Measurements from ENCODE around the gene ZBTB47.
A peak's percentile ranks its signal among the peaks of the same experiment; 100 is the strongest.

Gene ZBTB47

DNA sequence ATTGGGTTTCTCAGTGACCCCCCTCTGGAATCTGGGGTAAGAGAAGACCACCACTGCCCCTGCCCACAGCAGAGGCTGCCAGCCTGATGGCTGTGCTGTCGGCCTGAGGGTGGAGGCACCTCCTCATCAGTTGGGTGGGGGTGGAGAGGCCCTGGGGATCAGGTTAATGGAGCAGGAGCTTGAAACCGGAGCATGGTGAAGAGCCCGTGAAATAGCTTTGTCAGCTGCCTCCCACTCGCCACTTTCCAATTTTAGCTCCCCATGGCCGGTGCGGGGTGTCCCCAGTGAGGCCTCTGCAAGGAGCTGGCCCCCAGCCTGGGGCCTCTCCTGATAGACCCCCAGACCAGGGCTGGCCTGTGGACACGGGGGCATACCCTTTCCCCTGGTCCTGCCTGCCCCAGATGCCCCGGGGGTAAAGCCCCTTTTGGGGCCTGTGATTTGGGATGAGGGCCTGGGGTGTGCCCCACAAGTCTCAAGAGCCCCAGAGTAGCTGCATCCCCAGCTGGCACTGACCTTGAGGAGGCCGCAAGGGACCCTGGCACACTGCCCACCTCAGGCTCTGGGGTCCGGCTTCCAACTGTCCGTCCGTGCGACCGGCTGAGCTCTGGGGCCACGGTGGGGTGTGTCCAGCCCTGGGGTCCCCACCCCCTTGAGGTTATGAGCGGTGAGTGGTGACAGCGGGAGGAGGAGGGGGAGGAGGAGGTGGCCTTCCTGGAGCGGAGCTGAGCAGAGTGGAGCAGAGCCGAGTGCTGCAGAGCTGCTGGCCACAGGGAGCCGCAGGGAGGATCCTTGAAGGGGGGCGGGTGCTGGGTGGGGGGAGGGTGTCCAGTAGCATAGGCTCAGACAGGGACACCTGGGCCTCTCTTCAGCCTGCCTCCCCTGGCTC is 48.8 kb downstream of the ZBTB47 start, which contains the start of gene HHATL:
TSS of gene HHATL (minus strand) at position 733 of the 886 bp plus-strand sequence. CDS start 1,972 bp downstream, outside the sequence.
- H3K27me3 ChIP-seq (ENCODE audit: control insufficient read depth in 3 of 3, insufficient read depth in 3 of 3, low read depth in 1 of 3, low read length in 3 of 3): peaks cover 0 to 45% (median 0%) of the 10 kb centered on the region in 3 experiments
- peak within 1 kb of the TSS; percentile 71 for H3K23ac ChIP-seq (ENCODE audit: low read depth, low read length, poor library complexity)
- no peak within 1 kb of the TSS for H3K4ac ChIP-seq (ENCODE audit: low read length)
- H2BK15ac ChIP-seq (ENCODE audit: low read length): no peak within 1 kb of the TSS
- no peak within 1 kb of the TSS for H3K4me2 ChIP-seq (ENCODE audit: insufficient read depth, low read length, poor library complexity, severe bottlenecking)
- H3K36me3 ChIP-seq (replicated peaks in 1 of 2; ENCODE audit: control insufficient read depth in 2 of 2, insufficient read depth in 2 of 2, low read length in 2 of 2): no peaks in the 10 kb centered on the region
- H3K4me3 ChIP-seq (ENCODE audit: low read length in 2 of 2): peak within 1 kb of the TSS in 1 of 2 donors; percentile 2
- no CpG with 5 or more reads among the region's 21 CpGs for WGBS, 2 donors (ENCODE audit: extremely low coverage in 2 of 2, insufficient read length in 2 of 2, insufficient replicate concordance in 1 of 2)
- H3K4me1 ChIP-seq (ENCODE audit: control insufficient read depth in 2 of 2, insufficient read depth in 1 of 2, low read depth in 1 of 2, low read length in 2 of 2): peaks cover 0 to 4% of the 10 kb centered on the region in 2 donors
- H3K79me1 ChIP-seq (ENCODE audit: low read depth, low read length): peaks cover 1% of the 10 kb centered on the region
- H2BK5ac ChIP-seq (ENCODE audit: low read length): peak within 1 kb of the TSS; percentile 14
- no peak within 1 kb of the TSS for H3K14ac ChIP-seq (ENCODE audit: low read length)
- H3K18ac ChIP-seq (ENCODE audit: low read length): peak within 1 kb of the TSS; percentile 13
- H2AFZ ChIP-seq (ENCODE audit: low read length): no peak within 1 kb of the TSS
- no peak within 1 kb of the TSS for H4K8ac ChIP-seq (ENCODE audit: low read depth, low read length)
- H3K27ac ChIP-seq (replicated peaks; ENCODE audit: low read length): no peak within 1 kb of the TSS
- H3K9ac ChIP-seq (ENCODE audit: low read depth, low read length, poor library complexity): peak within 1 kb of the TSS; percentile 38
- no peak within 1 kb of the TSS for H2BK120ac ChIP-seq (ENCODE audit: low read depth, low read length)
- H3K9me3 ChIP-seq (replicated peaks in 1 of 2; ENCODE audit: control insufficient read depth in 2 of 2, insufficient read depth in 1 of 2, low read depth in 1 of 2, low read length in 2 of 2): no peaks in the 10 kb centered on the region
- no peak for DNase-seq (ENCODE audit: low spot score)
- H2BK12ac ChIP-seq (ENCODE audit: low read length): no peak within 1 kb of the TSS
- H4K91ac ChIP-seq (ENCODE audit: low read depth, low read length, poor library complexity): no peak within 1 kb of the TSS
- no peak within 1 kb of the TSS for H2AK5ac ChIP-seq (ENCODE audit: low read depth, low read length)

DNA sequence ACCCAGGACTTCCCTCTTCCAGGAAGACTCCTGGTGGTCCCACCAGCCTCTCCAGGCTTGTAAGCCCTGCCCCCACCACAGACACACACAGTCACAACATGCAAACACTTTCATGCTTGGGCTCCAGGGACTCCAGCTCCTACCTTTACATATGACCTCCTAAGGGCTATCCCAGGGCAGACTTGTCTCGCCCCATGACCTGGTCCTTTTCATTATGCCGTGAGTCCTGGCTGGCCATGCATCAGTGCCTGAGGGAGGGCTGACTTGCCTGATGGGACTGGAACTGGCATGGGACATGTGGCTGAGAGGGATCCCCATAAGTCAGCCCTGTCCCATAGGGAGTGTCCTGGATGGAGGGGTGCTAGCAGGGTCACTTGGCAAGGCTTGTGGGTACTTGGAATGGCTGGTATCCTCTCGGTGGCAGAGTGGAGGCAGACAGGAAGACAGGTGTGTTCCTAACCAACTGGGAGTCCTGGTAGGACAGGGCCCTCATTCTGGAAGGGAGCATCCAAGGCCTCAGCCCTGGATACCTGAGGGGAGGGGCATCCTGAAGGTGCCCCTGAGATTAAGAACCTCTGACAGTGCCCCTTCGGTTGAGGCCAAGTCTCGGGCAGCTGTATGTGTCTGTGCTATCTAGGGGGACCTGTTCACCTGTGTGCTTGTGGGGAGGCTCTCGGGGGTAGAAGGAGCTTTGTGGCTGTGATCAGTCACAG is 49.6 kb downstream of the ZBTB47 start:
- no peak overlapping the region for H3K14ac ChIP-seq (ENCODE audit: low read length)
- no CpG with 5 or more reads among the region's 6 CpGs for WGBS, 2 donors (ENCODE audit: extremely low coverage in 2 of 2, insufficient read length in 2 of 2, insufficient replicate concordance in 1 of 2)

GRCh38 chr3:42703695-42704025 is 50.2 kb downstream of the ZBTB47 start:
- Histone ChIP-seq H3K4me3 (ENCODE audit: low read length in 2 of 2) (no peak overlapping the region), H3K9me3 (replicated peaks in 1 of 2; ENCODE audit: control insufficient read depth in 2 of 2, insufficient read depth in 1 of 2, low read depth in 1 of 2, low read length in 2 of 2) (no peaks in the 10 kb centered on the region), H2BK120ac (ENCODE audit: low read depth, low read length) (no peak overlapping the region), H3K27me3 (ENCODE audit: control insufficient read depth in 3 of 3, insufficient read depth in 3 of 3, low read depth in 1 of 3, low read length in 3 of 3) (peaks cover 0 to 46% (median 0%) of the 10 kb centered on the region in 3 experiments), H3K4me1 (ENCODE audit: control insufficient read depth in 2 of 2, insufficient read depth in 1 of 2, low read depth in 1 of 2, low read length in 2 of 2) (peaks cover 0 to 4% of the 10 kb centered on the region in 2 donors), H4K8ac (ENCODE audit: low read depth, low read length) (no peak overlapping the region), H3K23ac (ENCODE audit: low read depth, low read length, poor library complexity) (no peak overlapping the region), H2BK15ac (ENCODE audit: low read length) (no peak overlapping the region), H3K18ac (ENCODE audit: low read length) (no peak overlapping the region), H3K27ac (replicated peaks; ENCODE audit: low read length) (no peak overlapping the region), H2AK5ac (ENCODE audit: low read depth, low read length) (no peak overlapping the region), H3K4ac (ENCODE audit: low read length) (no peak overlapping the region), H3K9ac (ENCODE audit: low read depth, low read length, poor library complexity) (peak overlapping the region; percentile 38), H4K91ac (ENCODE audit: low read depth, low read length, poor library complexity) (no peak overlapping the region), H2BK12ac (ENCODE audit: low read length) (no peak overlapping the region), H3K4me2 (ENCODE audit: insufficient read depth, low read length, poor library complexity, severe bottlenecking) (no peak overlapping the region), H3K14ac (ENCODE audit: low read length) (no peak overlapping the region), H3K36me3 (replicated peaks in 1 of 2; ENCODE audit: control insufficient read depth in 2 of 2, insufficient read depth in 2 of 2, low read length in 2 of 2) (peaks cover 0 to 2% of the 10 kb centered on the region in 2 donors), H2BK5ac (ENCODE audit: low read length) (peak overlapping the region; percentile 14), H3K79me1 (ENCODE audit: low read depth, low read length) (peaks cover 1% of the 10 kb centered on the region), H2AFZ (ENCODE audit: low read length) (no peak overlapping the region)
- no peak for DNase-seq (ENCODE audit: low spot score)
- no CpG with 5 or more reads among the region's 5 CpGs for WGBS, 2 donors (ENCODE audit: extremely low coverage in 2 of 2, insufficient read length in 2 of 2, insufficient replicate concordance in 1 of 2)

More for the DNA sequence above, 49.6 kb downstream of the ZBTB47 start:
- no peak overlapping the region for H3K23ac ChIP-seq (ENCODE audit: low read depth, low read length, poor library complexity)
- peaks cover 0 to 2% of the 10 kb centered on the region in 2 donors for H3K36me3 ChIP-seq (replicated peaks in 1 of 2; ENCODE audit: control insufficient read depth in 2 of 2, insufficient read depth in 2 of 2, low read length in 2 of 2)
- no peak overlapping the region for H4K91ac ChIP-seq (ENCODE audit: low read depth, low read length, poor library complexity)
- peaks cover 0 to 4% of the 10 kb centered on the region in 2 donors for H3K4me1 ChIP-seq (ENCODE audit: control insufficient read depth in 2 of 2, insufficient read depth in 1 of 2, low read depth in 1 of 2, low read length in 2 of 2)
- no peaks in the 10 kb centered on the region for H3K9me3 ChIP-seq (replicated peaks in 1 of 2; ENCODE audit: control insufficient read depth in 2 of 2, insufficient read depth in 1 of 2, low read depth in 1 of 2, low read length in 2 of 2)
- no peak overlapping the region for H2AK5ac ChIP-seq (ENCODE audit: low read depth, low read length)
- H2AFZ ChIP-seq (ENCODE audit: low read length): no peak overlapping the region
- H2BK5ac ChIP-seq (ENCODE audit: low read length): peak overlapping the region; percentile 14
- no peak overlapping the region for H3K27ac ChIP-seq (replicated peaks; ENCODE audit: low read length)
- no peak overlapping the region for H2BK12ac ChIP-seq (ENCODE audit: low read length)
- H3K18ac ChIP-seq (ENCODE audit: low read length): peak overlapping the region; percentile 13
- peak overlapping the region; percentile 38 for H3K9ac ChIP-seq (ENCODE audit: low read depth, low read length, poor library complexity)
- peak overlapping the region in 1 of 2 donors; percentile 2 for H3K4me3 ChIP-seq (ENCODE audit: low read length in 2 of 2)
- H3K4ac ChIP-seq (ENCODE audit: low read length): no peak overlapping the region
- no peak overlapping the region for H3K4me2 ChIP-seq (ENCODE audit: insufficient read depth, low read length, poor library complexity, severe bottlenecking)
- DNase-seq (ENCODE audit: low spot score): no peak
- no peak overlapping the region for H2BK15ac ChIP-seq (ENCODE audit: low read length)
- no peak overlapping the region for H2BK120ac ChIP-seq (ENCODE audit: low read depth, low read length)
- H3K27me3 ChIP-seq (ENCODE audit: control insufficient read depth in 3 of 3, insufficient read depth in 3 of 3, low read depth in 1 of 3, low read length in 3 of 3): peaks cover 0 to 47% (median 0%) of the 10 kb centered on the region in 3 experiments
- H3K79me1 ChIP-seq (ENCODE audit: low read depth, low read length): peaks cover 1% of the 10 kb centered on the region
- no peak overlapping the region for H4K8ac ChIP-seq (ENCODE audit: low read depth, low read length)

All from neuronal stem cell (in vitro differentiated cells).